Mucosa of descending colon (tissue), 3 donors: ENCODE data around the gene ST8SIA6. TPM values are rescaled to one million over a fixed set of nuclear protein-coding genes. Genes with fewer than 3 reads are reported as not detected.

Experiments
- ATAC-seq: fragments of 200-7000 bp; cut with Tn5 transposase; one replicate; pipeline ENCODE4 v1.9.1; 2020; ENCODE audit warnings: mild to moderate bottlenecking, moderate library complexity
- DNase-seq, 3 donors: peaks; one replicate each; pipeline ENCODE4 v3.0.0-alpha.2; 2020
- H3K36me3 ChIP-seq: fragments of 200-600 bp; one replicate; pipeline ENCODE4 v1.8.0; 2021; ENCODE audit warnings: low read depth, mild to moderate bottlenecking
- H3K4me1 ChIP-seq: fragments of 200-600 bp; one replicate; pipeline ENCODE4 v1.8.0; 2021; ENCODE audit warnings: low read depth, mild to moderate bottlenecking
- H3K4me3 ChIP-seq: fragments of 200-600 bp; one replicate; pipeline ENCODE4 v1.8.0; 2021; ENCODE audit warnings: mild to moderate bottlenecking
- H3K9me3 ChIP-seq: fragments of 200-600 bp; one replicate; pipeline ENCODE4 v1.8.0; 2021; ENCODE audit warnings: mild to moderate bottlenecking
- CTCF ChIP-seq: fragments of 200-600 bp; IDR thresholded peaks from one replicate; pipeline ENCODE4 v1.8.0; 2022; ENCODE audit warnings: antibody characterized with exemption, mild to moderate bottlenecking
- intact Hi-C, 2 donors: fragments of 100-400 bp; cut with DNase I in 1 of 2; cut with micrococcal nuclease in 1 of 2; formaldehyde crosslinking; loops; one replicate each; pipeline versions ENCODE4 v1.11.0 to v1.11.1; 2022; cut with DNase I, micrococcal nuclease
- total RNA-seq, 3 donors: library from RNA; stranded (reverse); fragmentation: NEBNext Ultra II Directional in 2 of 3; extraction: Animal tissue kit (Norgen Biotek cat#: 25700) in 2 of 3; gene quantifications; one replicate each; pipeline versions ENCODE4 v1.2.1 to v1.2.4, GENCODE V29; 2021 to 2023
- donor health status: DM: no; HTN: no; CAD: no; lungs with moderate emphysema.
- donor health status: DM: no; HTN: no; CAD: no.
- donor health status: DM: no; HTN: yes; CAD: no.

Gene ST8SIA6
- total RNA-seq, 3 donors from 2014 or later: 1.6 to 4.2 (median 2.2) TPM

- no peak for TF ChIP-seq CTCF
- ATAC-seq (no peak), DNase-seq (no peak)
- Histone ChIP-seq H3K4me3 (no peak overlapping the region), H3K36me3 (no peaks in the 10 kb centered on the region), H3K9me3 (no peaks in the 10 kb centered on the region), H3K4me1 (no peaks in the 10 kb centered on the region)
- intact Hi-C loops: no loop called here
Measured at GRCh38 chr10:17476073-17476472, 21.7 kb upstream of the ST8SIA6 start.

DNA sequence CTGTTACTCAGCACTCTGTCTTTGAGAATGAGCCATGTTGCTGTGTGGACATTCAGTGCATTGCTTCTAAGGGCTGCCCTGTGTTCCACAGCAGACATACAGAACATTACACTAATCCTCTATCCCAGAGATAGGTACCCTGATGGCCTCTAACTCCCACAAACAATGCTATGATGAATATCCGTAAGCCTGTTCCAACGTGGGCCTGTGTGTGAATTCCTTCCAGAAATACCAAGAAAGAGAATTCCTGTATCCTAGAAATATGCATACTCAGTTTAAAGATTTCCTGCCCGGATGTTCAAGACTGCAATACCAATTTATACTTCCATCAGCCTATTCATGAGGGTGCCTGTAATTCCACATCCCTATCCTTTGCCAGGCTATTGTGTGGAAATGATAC lies 21.3 kb upstream of the ST8SIA6 start:
- Histone ChIP-seq H3K4me1 (no peaks in the 10 kb centered on the region), H3K9me3 (no peaks in the 10 kb centered on the region), H3K36me3 (no peaks in the 10 kb centered on the region), H3K4me3 (no peak overlapping the region)
- intact Hi-C loops: no loop called here
- DNase-seq (no peak), ATAC-seq (no peak)
- TF ChIP-seq CTCF: no peak

GRCh38 chr10:17474595-17475323 lies 20.4 kb upstream of the ST8SIA6 start:
- H3K4me3 ChIP-seq: no peak overlapping the region
- no peaks in the 10 kb centered on the region for H3K4me1 ChIP-seq
- ATAC-seq (no peak), DNase-seq (no peak)
- intact Hi-C loops: no loop called here
- H3K36me3 ChIP-seq: no peaks in the 10 kb centered on the region
- no peaks in the 10 kb centered on the region for H3K9me3 ChIP-seq
- TF ChIP-seq CTCF: no peak

- Histone ChIP-seq H3K9me3 (no peaks in the 10 kb centered on the region), H3K36me3 (no peaks in the 10 kb centered on the region), H3K4me3 (no peak overlapping the region), H3K4me1 (no peaks in the 10 kb centered on the region)
- no peak for TF ChIP-seq CTCF
- intact Hi-C loops: no loop called here
- ATAC-seq (no peak), DNase-seq (no peak)
Measured at GRCh38 chr10:17473228-17473950, 19.0 kb upstream of the ST8SIA6 start.

- intact Hi-C loops: no loop called here
- no peak for DNase-seq
- ATAC-seq: no peak
- no peaks in the 10 kb centered on the region for H3K9me3 ChIP-seq
- no peak overlapping the region for H3K4me3 ChIP-seq
- TF ChIP-seq CTCF: no peak
- H3K36me3 ChIP-seq: no peaks in the 10 kb centered on the region
- no peaks in the 10 kb centered on the region for H3K4me1 ChIP-seq
Measured at GRCh38 chr10:17472481-17473227, 18.3 kb upstream of the ST8SIA6 start.
